ENCODE results near the gene GRM5. TPM values are rescaled to one million over a fixed set of nuclear protein-coding genes. Genes with fewer than 3 reads are reported as not detected.

Gene GRM5
- total and polyA plus RNA-seq, 2 donors, result 0.01 to 0.53 TPM

DNA sequence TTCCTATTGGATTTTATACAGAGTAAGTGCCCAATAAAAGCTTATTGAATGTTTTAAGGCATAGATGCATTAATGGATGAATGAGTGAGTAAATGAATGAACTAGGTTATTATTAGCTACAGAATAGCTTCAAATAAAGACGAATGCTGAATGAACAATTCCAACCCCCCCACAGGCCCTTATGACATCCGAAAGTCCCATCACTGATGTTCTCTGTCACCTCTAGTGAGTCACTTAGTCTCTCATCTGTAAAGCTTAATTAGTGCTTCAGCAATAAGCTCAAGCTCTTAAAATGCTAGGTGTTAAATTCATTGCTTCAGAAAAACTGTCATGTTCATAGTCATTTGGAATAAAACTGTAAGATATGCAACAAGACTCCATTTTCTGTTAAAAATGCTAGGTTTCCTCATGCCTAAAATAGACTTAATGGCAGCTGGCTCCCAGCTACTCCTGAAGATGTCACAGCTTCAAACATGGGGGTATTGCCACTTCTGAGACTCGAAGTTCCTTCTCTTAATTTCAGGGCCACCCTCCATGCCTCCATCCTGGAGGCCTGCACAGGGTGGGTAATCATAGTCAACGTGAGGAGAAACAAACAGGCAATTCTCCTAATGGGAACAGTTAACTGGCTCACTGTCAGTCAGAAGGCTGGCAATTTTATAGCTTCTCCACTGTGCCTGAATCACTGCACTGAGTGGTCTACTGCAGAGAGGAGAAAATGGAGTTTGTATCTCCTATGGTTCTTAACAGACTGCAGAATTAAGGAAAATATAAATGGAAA lies 373.3 kb downstream of the GRM5 start:
- no peak for DNase-seq (ENCODE audit: extremely low spot score)
- 70% methylated on average over 4 of the region's 4 CpGs for WGBS
- H3K4me3 ChIP-seq (ENCODE audit: low read depth, low read length), result no peak overlapping the region

DNA sequence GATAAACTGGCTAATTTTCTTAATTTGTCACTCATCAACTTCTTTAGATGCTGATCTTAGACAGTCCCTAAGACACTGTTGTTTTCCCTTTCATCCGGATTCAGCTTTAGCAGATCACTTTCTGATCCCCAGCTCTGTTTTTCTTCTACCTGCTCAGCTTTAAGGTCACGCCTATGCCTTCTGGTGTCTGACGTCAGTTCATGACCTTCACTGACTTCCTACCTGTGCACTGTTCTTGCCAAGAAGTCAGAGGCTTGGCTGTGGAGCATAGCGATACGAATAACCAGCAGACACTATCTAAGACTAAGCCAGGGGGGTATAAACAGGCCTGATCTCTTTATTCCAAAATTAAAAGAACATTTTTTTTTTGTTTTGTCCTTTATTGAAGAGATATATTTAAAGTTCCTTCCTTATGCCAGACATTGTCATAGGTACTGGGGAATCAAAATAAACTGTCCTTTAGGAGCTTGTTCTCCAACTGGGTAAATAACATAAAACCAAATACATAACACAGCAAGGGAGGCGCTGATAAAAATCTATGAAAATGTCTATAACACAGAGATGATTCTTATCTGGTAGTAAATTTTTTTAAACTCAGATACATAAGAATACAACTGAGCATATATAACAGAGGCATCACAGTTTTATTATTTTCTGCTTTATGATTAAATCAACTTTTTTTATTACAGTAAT lies 376.1 kb downstream of the GRM5 start:
- Histone ChIP-seq H3K4me1 (ENCODE audit: insufficient read depth) (no peaks in the 10 kb centered on the region), H3K36me3 (ENCODE audit: insufficient read depth) (no peaks in the 10 kb centered on the region), H3K27ac (ENCODE audit: low read depth) (no peak overlapping the region), H3K4me3 (ENCODE audit: low read depth, low read length) (no peak overlapping the region)
- 74% methylated on average over 6 of the region's 6 CpGs for WGBS
- DNase-seq (ENCODE audit: extremely low spot score), result no peak

More for the DNA sequence above, 373.3 kb downstream of the GRM5 start:
- no peak overlapping the region for H3K27ac ChIP-seq (ENCODE audit: low read depth)
- no peaks in the 10 kb centered on the region for H3K36me3 ChIP-seq (ENCODE audit: insufficient read depth)
- no peaks in the 10 kb centered on the region for H3K4me1 ChIP-seq (ENCODE audit: insufficient read depth)

DNA sequence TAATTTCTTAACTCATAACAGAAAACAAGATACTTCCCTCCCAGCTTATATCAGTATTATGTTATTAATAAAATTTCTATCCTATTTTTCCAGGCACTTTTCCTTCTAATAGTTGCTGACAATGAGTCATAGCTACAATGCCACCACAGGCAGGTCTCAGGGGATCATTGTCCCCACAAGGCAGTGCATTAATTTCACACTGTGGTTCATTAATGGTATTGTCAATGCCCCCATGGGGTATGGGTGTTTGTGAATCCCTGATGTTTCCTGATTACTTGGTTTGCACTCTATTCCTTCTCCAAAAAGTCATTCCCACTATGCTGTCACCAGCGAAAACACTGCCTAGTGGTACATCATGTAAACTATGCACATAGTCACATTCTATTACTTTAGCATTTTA lies 382.8 kb downstream of the GRM5 start:
- no peak overlapping the region for H3K4me3 ChIP-seq (ENCODE audit: low read depth, low read length)
- no peaks in the 10 kb centered on the region for H3K36me3 ChIP-seq (ENCODE audit: insufficient read depth)
- no peak for DNase-seq (ENCODE audit: extremely low spot score)
- no peaks in the 10 kb centered on the region for H3K4me1 ChIP-seq (ENCODE audit: insufficient read depth)
- H3K27ac ChIP-seq (ENCODE audit: low read depth), result no peak overlapping the region
- WGBS, result 38% methylated on average over 1 of the region's 1 CpG

- DNase-seq (ENCODE audit: extremely low spot score), result no peak
- Histone ChIP-seq H3K4me1 (ENCODE audit: insufficient read depth) (no peaks in the 10 kb centered on the region), H3K36me3 (ENCODE audit: insufficient read depth) (no peaks in the 10 kb centered on the region), H3K4me3 (ENCODE audit: low read depth, low read length) (no peak overlapping the region), H3K27ac (ENCODE audit: low read depth) (no peak overlapping the region)
- 96% methylated on average over 1 of the region's 1 CpG for WGBS
Measured at GRCh38 chr11:88680806-88681205, 385.0 kb downstream of the GRM5 start.

DNA sequence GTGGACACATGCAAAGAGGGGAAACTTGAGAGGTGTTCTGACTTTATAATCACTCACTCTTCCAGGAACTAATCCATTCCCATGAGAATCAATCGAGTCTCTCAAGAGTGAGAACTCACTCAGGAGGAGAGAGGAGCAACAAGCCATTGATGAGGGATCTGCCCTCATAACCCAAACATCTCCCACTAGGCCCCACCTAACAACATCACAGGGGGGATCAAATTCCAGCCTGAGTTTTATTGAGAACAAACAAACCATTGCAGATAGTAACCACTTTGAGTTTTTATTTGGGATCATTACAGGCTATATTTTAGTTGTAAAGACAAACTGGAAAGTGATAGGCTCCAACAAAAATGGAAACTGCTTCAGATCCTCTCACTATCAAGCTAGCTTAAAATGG lies 399.4 kb downstream of the GRM5 start:
- Histone ChIP-seq H3K4me3 (ENCODE audit: low read depth, low read length) (no peak overlapping the region), H3K36me3 (ENCODE audit: insufficient read depth) (no peaks in the 10 kb centered on the region), H3K4me1 (ENCODE audit: insufficient read depth) (no peaks in the 10 kb centered on the region), H3K27ac (ENCODE audit: low read depth) (no peak overlapping the region)
- DNase-seq (ENCODE audit: extremely low spot score), result no peak
- WGBS, result 42% methylated on average over 1 of the region's 1 CpG

GRCh38 chr11:88657076-88657738 lies 408.6 kb downstream of the GRM5 start:
- DNase-seq (ENCODE audit: extremely low spot score), result no peak
- 30% methylated on average over 1 of the region's 1 CpG for WGBS
- no peak overlapping the region for H3K4me3 ChIP-seq (ENCODE audit: low read depth, low read length)
- H3K4me1 ChIP-seq (ENCODE audit: insufficient read depth), result no peaks in the 10 kb centered on the region
- H3K27ac ChIP-seq (ENCODE audit: low read depth), result no peak overlapping the region
- no peaks in the 10 kb centered on the region for H3K36me3 ChIP-seq (ENCODE audit: insufficient read depth)

DNA sequence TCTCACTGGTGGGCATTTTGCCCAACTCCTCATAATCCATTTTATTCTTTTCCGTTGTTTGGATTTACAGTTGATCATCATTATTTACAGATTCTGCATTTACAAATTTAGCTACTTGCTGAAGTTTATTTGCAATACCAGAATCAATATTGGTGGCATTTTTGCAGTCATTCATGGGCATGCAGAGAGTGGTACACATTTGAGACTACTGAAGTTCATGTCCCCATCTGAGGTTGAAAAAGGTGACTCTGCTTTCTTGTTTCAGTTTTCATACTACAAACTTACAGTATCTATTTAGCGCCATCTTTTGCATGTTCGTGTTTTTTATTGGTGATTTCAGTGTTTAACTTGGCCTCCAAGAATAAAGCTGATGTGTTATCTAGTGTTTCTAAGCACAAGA lies 409.5 kb downstream of the GRM5 start:
- Histone ChIP-seq H3K36me3 (ENCODE audit: insufficient read depth) (no peaks in the 10 kb centered on the region), H3K4me1 (ENCODE audit: insufficient read depth) (no peaks in the 10 kb centered on the region), H3K27ac (ENCODE audit: low read depth) (no peak overlapping the region), H3K4me3 (ENCODE audit: low read depth, low read length) (no peak overlapping the region)
- no peak for DNase-seq (ENCODE audit: extremely low spot score)
- 61% methylated on average over 3 of the region's 3 CpGs for WGBS

DNA sequence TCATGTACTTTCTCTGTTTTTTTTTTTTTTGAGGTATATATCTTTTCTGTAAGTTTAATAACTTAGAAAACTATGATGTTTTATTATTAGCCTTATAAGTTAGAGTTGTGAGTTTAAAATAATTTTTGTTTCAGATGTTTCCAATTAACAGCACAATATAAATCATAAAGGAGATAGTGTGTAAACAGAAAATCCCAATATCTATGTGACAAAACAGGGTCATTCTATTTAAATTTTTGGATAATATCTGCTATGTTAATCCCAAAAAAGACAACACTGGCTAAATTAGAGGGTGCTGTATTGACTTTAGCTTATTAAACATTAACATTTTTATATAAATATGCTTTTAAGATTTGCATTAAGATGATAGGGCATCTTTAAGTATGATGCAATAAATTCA lies 410.1 kb downstream of the GRM5 start:
- Histone ChIP-seq H3K27ac (ENCODE audit: low read depth) (no peak overlapping the region), H3K36me3 (ENCODE audit: insufficient read depth) (no peaks in the 10 kb centered on the region), H3K4me3 (ENCODE audit: low read depth, low read length) (no peak overlapping the region), H3K4me1 (ENCODE audit: insufficient read depth) (no peaks in the 10 kb centered on the region)
- no peak for DNase-seq (ENCODE audit: extremely low spot score)

- H3K4me1 ChIP-seq (ENCODE audit: insufficient read depth), result no peaks in the 10 kb centered on the region
- no peak for DNase-seq (ENCODE audit: extremely low spot score)
- H3K36me3 ChIP-seq (ENCODE audit: insufficient read depth), result no peaks in the 10 kb centered on the region
- 57% methylated on average over 3 of the region's 3 CpGs for WGBS
- no peak overlapping the region for H3K4me3 ChIP-seq (ENCODE audit: low read depth, low read length)
- H3K27ac ChIP-seq (ENCODE audit: low read depth), result no peak overlapping the region
Measured at GRCh38 chr11:88655196-88655595, 410.6 kb downstream of the GRM5 start.

DNA sequence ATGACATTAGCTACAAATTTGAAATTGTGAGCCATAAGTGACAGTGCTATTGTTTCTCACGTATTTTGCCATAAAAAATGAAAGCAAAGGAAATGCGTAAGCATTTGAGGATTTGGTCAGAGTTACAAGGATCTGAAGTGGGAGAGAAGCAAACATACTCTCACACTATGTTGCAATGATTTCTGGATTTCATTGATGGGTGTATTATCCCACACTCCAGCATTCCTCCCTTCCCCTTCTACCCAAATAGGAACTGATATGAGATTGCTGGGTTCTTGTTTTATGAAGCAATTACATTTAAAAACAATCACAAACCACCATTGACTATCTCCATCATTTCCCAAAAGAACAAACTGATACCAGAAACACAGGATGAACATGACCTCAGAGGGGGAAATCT lies 414.2 kb downstream of the GRM5 start:
- H3K4me1 ChIP-seq (ENCODE audit: insufficient read depth), result no peaks in the 10 kb centered on the region
- WGBS, result 83% methylated on average over 2 of the region's 2 CpGs
- H3K27ac ChIP-seq (ENCODE audit: low read depth), result no peak overlapping the region
- no peak for DNase-seq (ENCODE audit: extremely low spot score)
- H3K36me3 ChIP-seq (ENCODE audit: insufficient read depth), result no peaks in the 10 kb centered on the region
- no peak overlapping the region for H3K4me3 ChIP-seq (ENCODE audit: low read depth, low read length)

GRCh38 chr11:88644724-88645123 lies 421.1 kb downstream of the GRM5 start:
- Histone ChIP-seq H3K27ac (ENCODE audit: low read depth) (no peak overlapping the region), H3K36me3 (ENCODE audit: insufficient read depth) (no peaks in the 10 kb centered on the region), H3K4me1 (ENCODE audit: insufficient read depth) (no peaks in the 10 kb centered on the region), H3K4me3 (ENCODE audit: low read depth, low read length) (no peak overlapping the region)
- DNase-seq (ENCODE audit: extremely low spot score), result no peak

- H3K36me3 ChIP-seq (ENCODE audit: insufficient read depth), result no peaks in the 10 kb centered on the region
- WGBS, result 71% methylated on average over 4 of the region's 4 CpGs
- no peak overlapping the region for H3K4me3 ChIP-seq (ENCODE audit: low read depth, low read length)
- no peak overlapping the region for H3K27ac ChIP-seq (ENCODE audit: low read depth)
- H3K4me1 ChIP-seq (ENCODE audit: insufficient read depth), result no peaks in the 10 kb centered on the region
- no peak for DNase-seq (ENCODE audit: extremely low spot score)
Measured at GRCh38 chr11:88632163-88632562, 433.6 kb downstream of the GRM5 start.

DNA sequence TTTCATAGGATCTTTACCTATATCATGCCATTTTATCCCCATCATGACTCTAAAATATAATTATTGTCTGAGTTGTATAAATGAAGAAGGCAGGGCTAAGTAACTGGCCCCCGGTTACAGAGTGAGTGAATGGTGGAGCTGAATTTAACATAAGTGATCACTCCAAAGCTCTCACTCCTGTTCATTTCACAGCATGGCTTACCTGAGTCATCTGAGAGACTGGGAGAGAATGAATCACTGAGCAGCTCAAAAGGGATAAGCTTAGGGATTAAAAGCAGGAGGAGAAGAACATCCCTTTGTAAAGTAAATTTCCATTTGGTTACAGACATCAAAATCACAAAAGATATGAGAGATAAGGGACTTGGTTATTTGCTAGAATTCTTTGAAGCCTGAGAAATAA lies 434.3 kb downstream of the GRM5 start:
- Histone ChIP-seq H3K27ac (ENCODE audit: low read depth) (no peak overlapping the region), H3K4me1 (ENCODE audit: insufficient read depth) (no peaks in the 10 kb centered on the region), H3K4me3 (ENCODE audit: low read depth, low read length) (no peak overlapping the region), H3K36me3 (ENCODE audit: insufficient read depth) (no peaks in the 10 kb centered on the region)
- DNase-seq (ENCODE audit: extremely low spot score), result no peak
- 35% methylated on average over 1 of the region's 1 CpG for WGBS

DNA sequence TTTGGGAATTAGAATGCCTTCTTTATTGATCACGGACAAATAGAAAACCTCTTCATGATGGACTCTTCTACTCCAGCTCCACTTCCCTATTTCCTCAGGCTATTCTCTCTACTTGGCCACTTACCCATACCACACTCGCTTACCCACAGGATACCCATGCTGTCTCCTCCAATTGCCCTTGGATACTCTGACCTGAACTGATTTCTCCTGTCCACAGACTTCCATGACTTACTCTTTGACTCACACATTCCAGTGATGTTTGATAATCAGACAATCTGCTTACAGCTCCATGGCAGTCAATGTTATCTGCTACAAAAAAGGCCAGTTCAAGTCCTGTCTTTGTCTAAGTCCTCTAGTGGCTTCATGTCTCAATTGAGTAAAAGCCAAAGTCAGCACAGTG lies 436.3 kb downstream of the GRM5 start:
- DNase-seq (ENCODE audit: extremely low spot score), result no peak
- Histone ChIP-seq H3K4me1 (ENCODE audit: insufficient read depth) (no peaks in the 10 kb centered on the region), H3K36me3 (ENCODE audit: insufficient read depth) (no peaks in the 10 kb centered on the region), H3K4me3 (ENCODE audit: low read depth, low read length) (no peak overlapping the region), H3K27ac (ENCODE audit: low read depth) (no peak overlapping the region)
- 93% methylated on average over 2 of the region's 2 CpGs for WGBS
